Activated B cell treated with CpG ODN at 0.5 μM for 24 hours (primary cell): ENCODE data around the gene SLC2A10. TPM values are rescaled to one million over a fixed set of nuclear protein-coding genes. Genes with fewer than 3 reads are reported as not detected.

Source experiments
- ATAC-seq: fragments of 200-7000 bp; cut with Tn5 transposase; one replicate; pipeline ENCODE4 v1.10.0; 2021; ENCODE audit warnings: low read depth, mild to moderate bottlenecking, moderate library complexity
- CTCF ChIA-PET: fragments of 350-600 bp; sonication (Branson Sonifier 250); formaldehyde crosslinking; loops from one replicate; lab custom pipeline; 2021; ENCODE audit warnings: antibody characterized with exemption; lab: Charles Lee
- POLR2A ChIA-PET: fragments of 350-600 bp; sonication (Branson Sonifier 250); formaldehyde crosslinking; loops from one replicate; lab custom pipeline; 2021; ENCODE audit warnings: antibody characterized with exemption; lab: Charles Lee
- DNase-seq: peaks from one replicate; pipeline ENCODE4 v3.0.0; 2022
- H3K27ac Mint-ChIP-seq: one replicate; pipeline ENCODE4 v1.8.0; 2020; ENCODE audit warnings: mixed read lengths
- H3K27me3 Mint-ChIP-seq: one replicate; pipeline ENCODE4 v1.8.0; 2021; ENCODE audit warnings: mixed read lengths
- H3K36me3 Mint-ChIP-seq: one replicate; pipeline ENCODE4 v1.8.0; 2021; ENCODE audit warnings: low read depth, mixed read lengths
- H3K4me1 Mint-ChIP-seq: one replicate; pipeline ENCODE4 v1.8.0; 2021; ENCODE audit warnings: mixed read lengths
- H3K4me3 Mint-ChIP-seq: one replicate; pipeline ENCODE4 v1.8.0; 2020; ENCODE audit warnings: mild to moderate bottlenecking, mixed read lengths
- H3K9me3 Mint-ChIP-seq: one replicate; pipeline ENCODE4 v1.8.0; 2020; ENCODE audit warnings: mixed read lengths
- CTCF ChIP-seq: fragments of 200-600 bp; IDR thresholded peaks from one replicate; pipeline ENCODE4 v1.8.0; 2022; ENCODE audit warnings: antibody characterized with exemption, mild to moderate bottlenecking
- intact Hi-C: fragments of 100-400 bp; cut with micrococcal nuclease; formaldehyde crosslinking; loops from one replicate; pipeline ENCODE4 v1.15.1; 2024
- total RNA-seq: library from RNA; stranded (reverse); gene quantifications from 2 replicates; pipeline ENCODE4 v1.2.3, GENCODE V29; 2022

The SLC2A10 gene
- total RNA-seq, 1 donor from 2014 or later = not detected

GRCh38 chr20:46694484-46694883 is 15.0 kb upstream of the SLC2A10 start:
- Mint-ChIP-seq H3K27me3 (peaks cover 15% of the 10 kb centered on the region), H3K9me3 (no peaks in the 10 kb centered on the region), H3K4me1 (peaks cover 10% of the 10 kb centered on the region), H3K4me3 (no peak overlapping the region), H3K36me3 (peaks cover 1% of the 10 kb centered on the region), H3K27ac (no peak overlapping the region)
- no peak for TF ChIP-seq CTCF
- POLR2A ChIA-PET = interaction anchor here (1.2 kb wide), 1 partner anchor 9 kb away, joined by 3 read pairs; no protein-coding TSS in a partner anchor
- ATAC-seq (no peak), DNase-seq (no peak)
- CTCF ChIA-PET = interaction anchor here (1.2 to 1.6 kb wide), 2 partner anchors 12 to 13 kb away, joined by 3 to 6 read pairs; no protein-coding TSS in a partner anchor
- intact Hi-C loops = no loop called here

- intact Hi-C loops = no loop called here
- ATAC-seq (no peak), DNase-seq (no peak)
- ChIA-PET CTCF (no interaction called here), POLR2A (no interaction called here)
- H3K27ac Mint-ChIP-seq = no peak overlapping the region
- no peak for TF ChIP-seq CTCF
- no peak overlapping the region for H3K4me3 Mint-ChIP-seq
- H3K27me3 Mint-ChIP-seq = peaks cover 25% of the 10 kb centered on the region
- no peaks in the 10 kb centered on the region for H3K36me3 Mint-ChIP-seq
- peaks cover 3% of the 10 kb centered on the region for H3K4me1 Mint-ChIP-seq
- H3K9me3 Mint-ChIP-seq = no peaks in the 10 kb centered on the region
Measured at GRCh38 chr20:46695892-46696291, 13.6 kb upstream of the SLC2A10 start.

- H3K27ac Mint-ChIP-seq = no peak overlapping the region
- DNase-seq = no peak
- no peak for TF ChIP-seq CTCF
- intact Hi-C loops = no loop called here
- POLR2A ChIA-PET = no interaction called here
- H3K4me1 Mint-ChIP-seq = peaks cover 3% of the 10 kb centered on the region
- ATAC-seq = no peak
- no peaks in the 10 kb centered on the region for H3K9me3 Mint-ChIP-seq
- CTCF ChIA-PET = no interaction called here
- H3K27me3 Mint-ChIP-seq = peaks cover 27% of the 10 kb centered on the region
- H3K36me3 Mint-ChIP-seq = no peaks in the 10 kb centered on the region
- H3K4me3 Mint-ChIP-seq = no peak overlapping the region
Measured at GRCh38 chr20:46696791-46697279, 12.6 kb upstream of the SLC2A10 start.

- intact Hi-C loops = no loop called here
- CTCF ChIA-PET = no interaction called here
- peaks cover 29% of the 10 kb centered on the region for H3K27me3 Mint-ChIP-seq
Measured at GRCh38 chr20:46698788-46699187, 10.7 kb upstream of the SLC2A10 start.

More at GRCh38 chr20:46698788-46699187, 10.7 kb upstream of the SLC2A10 start:
- Mint-ChIP-seq H3K36me3 (no peaks in the 10 kb centered on the region), H3K27ac (no peak overlapping the region), H3K4me1 (peaks cover 3% of the 10 kb centered on the region), H3K4me3 (no peak overlapping the region), H3K9me3 (no peaks in the 10 kb centered on the region)
- no peak for DNase-seq
- ATAC-seq = no peak
- POLR2A ChIA-PET = no interaction called here
- no peak for TF ChIP-seq CTCF
